Astrocyte of the cerebellum (primary cell): ENCODE results near the gene PCSK5.

Experiments used
- DNase-seq: peaks from one replicate; pipeline ENCODE4 v3.0.0-alpha.2; 2011; ENCODE audit warnings: low read depth
- H3K4me3 ChIP-seq: 2 replicates; pipeline ENCODE4 v1.5.1; 2011; ENCODE audit warnings: mild to moderate bottlenecking, low read depth, low read length, moderate library complexity
- in situ Hi-C: cut with HindIII; loops from 2 replicates; pipeline ENCODE4 v1.10.0; 2017; ENCODE audit warnings: low sequenced_read_pairs
- TF ChIP-seq, protein P1 (sequence below): IDR thresholded peaks from 2 replicates; pipeline ENCODE4 v1.5.1; 2012; ENCODE audit warnings: low read length, low read depth, moderate library complexity, mild to moderate bottlenecking; ENCODE audit errors: missing control alignments

PCSK5 gene

DNA sequence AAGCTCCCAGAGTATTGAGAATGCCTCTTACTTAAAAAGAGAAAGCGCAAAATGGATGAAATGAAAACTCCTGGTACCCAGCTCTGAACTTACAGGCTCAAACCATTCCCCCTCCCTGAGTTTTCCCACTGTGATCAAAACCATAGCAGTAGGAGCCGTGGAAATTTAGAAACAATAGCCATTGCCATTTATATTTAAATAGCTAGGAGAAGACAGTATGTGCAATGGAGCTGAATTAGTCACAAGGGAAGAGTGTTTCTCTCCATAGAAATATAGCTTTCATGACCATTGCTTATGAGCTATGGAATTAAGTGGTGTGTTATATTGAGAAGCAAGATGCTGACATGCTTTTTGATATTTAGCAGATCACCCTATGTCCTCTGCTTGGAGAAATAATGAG, 84.6 kb downstream of the PCSK5 start:
- in situ Hi-C loops: no loop called here
- TF ChIP-seq, protein P1, sequence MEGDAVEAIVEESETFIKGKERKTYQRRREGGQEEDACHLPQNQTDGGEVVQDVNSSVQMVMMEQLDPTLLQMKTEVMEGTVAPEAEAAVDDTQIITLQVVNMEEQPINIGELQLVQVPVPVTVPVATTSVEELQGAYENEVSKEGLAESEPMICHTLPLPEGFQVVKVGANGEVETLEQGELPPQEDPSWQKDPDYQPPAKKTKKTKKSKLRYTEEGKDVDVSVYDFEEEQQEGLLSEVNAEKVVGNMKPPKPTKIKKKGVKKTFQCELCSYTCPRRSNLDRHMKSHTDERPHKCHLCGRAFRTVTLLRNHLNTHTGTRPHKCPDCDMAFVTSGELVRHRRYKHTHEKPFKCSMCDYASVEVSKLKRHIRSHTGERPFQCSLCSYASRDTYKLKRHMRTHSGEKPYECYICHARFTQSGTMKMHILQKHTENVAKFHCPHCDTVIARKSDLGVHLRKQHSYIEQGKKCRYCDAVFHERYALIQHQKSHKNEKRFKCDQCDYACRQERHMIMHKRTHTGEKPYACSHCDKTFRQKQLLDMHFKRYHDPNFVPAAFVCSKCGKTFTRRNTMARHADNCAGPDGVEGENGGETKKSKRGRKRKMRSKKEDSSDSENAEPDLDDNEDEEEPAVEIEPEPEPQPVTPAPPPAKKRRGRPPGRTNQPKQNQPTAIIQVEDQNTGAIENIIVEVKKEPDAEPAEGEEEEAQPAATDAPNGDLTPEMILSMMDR: no peak
- no peak overlapping the region for H3K4me3 ChIP-seq
- no peak for DNase-seq

- TF ChIP-seq, protein P1: no peak
- in situ Hi-C loops: no loop called here
These were observed 86.1 kb downstream of the PCSK5 start for GRCh38 chr9:75976549-75976948.

DNA sequence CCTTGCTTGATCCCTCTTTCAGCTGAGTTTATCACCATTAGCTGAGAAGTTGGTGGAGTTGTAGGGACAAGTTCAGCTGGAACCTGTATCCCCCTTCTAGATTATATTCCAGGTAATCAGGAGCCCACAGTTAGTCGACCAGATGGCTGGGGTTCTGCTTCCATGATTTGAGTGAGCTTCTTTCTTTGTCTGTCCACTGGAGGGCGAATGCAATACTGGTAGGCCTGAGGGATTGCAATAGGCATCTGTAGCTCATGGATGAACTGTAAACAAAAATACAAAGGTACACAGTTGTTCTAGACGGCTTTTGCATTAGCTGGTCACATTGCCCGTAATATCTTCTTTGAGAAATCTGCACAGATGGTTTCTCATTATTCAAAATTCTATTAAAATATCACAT, 88.9 kb downstream of the PCSK5 start:
- H3K4me3 ChIP-seq: no peak overlapping the region
- TF ChIP-seq, protein P1: peak; percentile 42
- no peak for DNase-seq
- in situ Hi-C loops: no loop called here

More at GRCh38 chr9:75976549-75976948, 86.1 kb downstream of the PCSK5 start:
- DNase-seq: no peak
- H3K4me3 ChIP-seq: no peak overlapping the region

- in situ Hi-C loops: no loop called here
- no peak for DNase-seq
- TF ChIP-seq, protein P1: no peak
- H3K4me3 ChIP-seq: no peak overlapping the region
These were observed 93.0 kb downstream of the PCSK5 start for GRCh38 chr9:75983319-75984045.

GRCh38 chr9:75985515-75985914, 95.0 kb downstream of the PCSK5 start:
- no peak for DNase-seq
- in situ Hi-C loops: no loop called here
- H3K4me3 ChIP-seq: no peak overlapping the region
- TF ChIP-seq, protein P1: no peak

DNA sequence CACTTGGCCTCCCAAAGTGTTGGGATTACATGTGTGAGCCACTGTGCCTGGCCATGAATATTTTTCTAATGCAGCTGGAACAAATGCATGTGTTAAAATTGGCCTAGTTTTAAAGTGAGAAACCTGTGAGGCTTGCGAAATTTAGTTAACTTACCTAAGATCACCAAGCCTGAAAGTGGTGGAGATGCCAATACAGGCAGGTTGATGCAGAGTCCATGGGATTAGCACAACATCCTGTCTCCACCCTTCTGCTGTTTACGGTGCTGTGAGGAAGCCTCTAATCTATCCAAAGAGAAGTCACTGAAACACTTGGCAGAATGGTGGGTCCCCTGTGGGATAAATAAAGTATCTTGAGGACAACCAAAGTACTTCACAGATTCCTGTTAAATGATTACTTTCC, 98.2 kb downstream of the PCSK5 start:
- TF ChIP-seq, protein P1: no peak
- in situ Hi-C loops: no loop called here
- no peak for DNase-seq
- H3K4me3 ChIP-seq: no peak overlapping the region
